HEK293 (cell line): ENCODE results near the gene FBRSL1.

Experiments used
- CTCF ChIA-PET: fragments of 350-600 bp; formaldehyde crosslinking; extraction: SDS; loops from one replicate; lab custom pipeline; 2021; ENCODE audit warnings: antibody characterized with exemption; lab: Yijun Ruan, JAX
- POLR2A ChIA-PET: fragments of 300-600 bp; formaldehyde crosslinking; extraction: SDS; loops from one replicate; lab custom pipeline; 2020; ENCODE audit warnings: antibody characterized with exemption, inconsistent platforms; lab: Yijun Ruan, JAX
- H3K27ac ChIP-seq: fragments of 200-500 bp; sonication (Bioruptor generic); 2 replicates; pipeline ENCODE4 v1.5.1; 2014; ENCODE audit warnings: low read depth, low read length, control low read depth, inconsistent platforms; ENCODE audit errors: extremely low read depth
- H3K36me3 ChIP-seq, 2 experiments: fragments of 200-500 bp in 1 of 2; sonication (Bioruptor generic) in 1 of 2; 1 replicate in 1 of 2; 2 replicates in 1 of 2; pipeline ENCODE4 v1.5.1; 2014 to 2017; ENCODE audit warnings: inconsistent platforms in 2 of 2, low read length in 2 of 2; ENCODE audit not compliant: control insufficient read depth in 2 of 2, insufficient read depth in 1 of 2
- H3K4me1 ChIP-seq: fragments of 200-500 bp; sonication (Bioruptor generic); 2 replicates; pipeline ENCODE4 v1.5.1; 2014; ENCODE audit warnings: mild to moderate bottlenecking, low read length, inconsistent platforms; ENCODE audit not compliant: control insufficient read depth, insufficient read depth
- H3K4me3 ChIP-seq: 2 replicates; pipeline ENCODE4 v1.5.1; 2011; ENCODE audit warnings: low read depth, mild to moderate bottlenecking, control low read depth, low read length, moderate library complexity
- H3K9me3 ChIP-seq: fragments of 200-500 bp; sonication (Bioruptor generic); 2 replicates; pipeline ENCODE4 v1.5.1; 2014; ENCODE audit warnings: low read depth, low read length, inconsistent platforms; ENCODE audit not compliant: control insufficient read depth, insufficient read depth
- CTCF ChIP-seq: fragments of 450-650 bp; formaldehyde crosslinking; IDR thresholded peaks from 2 replicates; pipeline ENCODE4 v1.5.1; 2016; ENCODE audit warnings: missing biosample characterization, missing genetic modification characterization
- EGR2 ChIP-seq: fragments of 450-650 bp; formaldehyde crosslinking; IDR thresholded peaks from 2 replicates; pipeline ENCODE4 v1.5.1; 2016; ENCODE audit warnings: low read depth, missing biosample characterization, missing genetic modification characterization
- ELK4 ChIP-seq: IDR thresholded peaks from 2 replicates; pipeline ENCODE4 v1.6.1; 2011; ENCODE audit warnings: mild to moderate bottlenecking, low read depth, low read length, borderline replicate concordance
- GLI2 ChIP-seq: fragments of 450-650 bp; formaldehyde crosslinking; IDR thresholded peaks from 2 replicates; pipeline ENCODE4; 2017; ENCODE audit warnings: missing biosample characterization, missing genetic modification characterization, low read depth, borderline replicate concordance
- KLF10 ChIP-seq: fragments of 450-650 bp; IDR thresholded peaks from 2 replicates; pipeline ENCODE4 v1.5.1; 2018; ENCODE audit warnings: missing biosample characterization, mild to moderate bottlenecking, missing genetic modification characterization
- KLF16 ChIP-seq: fragments of 450-650 bp; formaldehyde crosslinking; IDR thresholded peaks from 2 replicates; pipeline ENCODE4 v1.5.1; 2017; ENCODE audit warnings: missing biosample characterization, missing genetic modification characterization
- KLF7 ChIP-seq: fragments of 450-650 bp; formaldehyde crosslinking; IDR thresholded peaks from 2 replicates; pipeline ENCODE4 v1.5.1; 2016; ENCODE audit warnings: missing biosample characterization, missing genetic modification characterization, borderline replicate concordance
- SETDB1 ChIP-seq: IDR thresholded peaks from one replicate; pipeline ENCODE4 v1.6.1; 2017; ENCODE audit warnings: mild to moderate bottlenecking, low read length, moderate library complexity, mixed read lengths; ENCODE audit not compliant: insufficient read length
- ZBTB10 ChIP-seq: fragments of 450-650 bp; formaldehyde crosslinking; IDR thresholded peaks from 2 replicates; pipeline ENCODE4 v1.5.1; 2016; ENCODE audit warnings: missing biosample characterization, missing genetic modification characterization
- ZBTB17 ChIP-seq: fragments of 450-650 bp; formaldehyde crosslinking; IDR thresholded peaks from 2 replicates; pipeline ENCODE4 v1.5.1; 2016; ENCODE audit warnings: missing biosample characterization, missing genetic modification characterization
- ZBTB26 ChIP-seq: fragments of 450-650 bp; formaldehyde crosslinking; optimal IDR thresholded peaks from 2 replicates; pipeline ENCODE3; 2016; ENCODE audit warnings: missing biosample characterization, mild to moderate bottlenecking, missing genetic modification characterization
- ZBTB44 ChIP-seq: fragments of 450-650 bp; IDR thresholded peaks from 2 replicates; pipeline ENCODE4 v1.5.1; 2018; ENCODE audit warnings: missing biosample characterization, mild to moderate bottlenecking, missing genetic modification characterization
- ZBTB7A ChIP-seq: fragments of 450-650 bp; formaldehyde crosslinking; IDR thresholded peaks from 2 replicates; pipeline ENCODE4 v1.5.1; 2016; ENCODE audit warnings: low read depth, missing biosample characterization, missing genetic modification characterization
- ZNF112 ChIP-seq: fragments of 450-650 bp; formaldehyde crosslinking; IDR thresholded peaks from 2 replicates; pipeline ENCODE4 v1.5.0; 2017; ENCODE audit warnings: missing biosample characterization, missing genetic modification characterization
- ZNF19 ChIP-seq: fragments of 450-650 bp; formaldehyde crosslinking; IDR thresholded peaks from 2 replicates; pipeline ENCODE4; 2016; ENCODE audit warnings: missing biosample characterization, missing genetic modification characterization, low read depth
- ZNF214 ChIP-seq: fragments of 450-650 bp; formaldehyde crosslinking; IDR thresholded peaks from 2 replicates; pipeline ENCODE4 v1.5.1; 2017; ENCODE audit warnings: missing biosample characterization, mild to moderate bottlenecking, missing genetic modification characterization, borderline replicate concordance
- ZNF274 ChIP-seq, 2 experiments: fragments of 200-500 bp in 1 of 2; fragments of 450-650 bp in 1 of 2; sonication (Bioruptor generic) in 1 of 2; formaldehyde crosslinking in 1 of 2; IDR thresholded peaks; 2 replicates each; pipeline versions ENCODE4 v1.5.1 to v1.6.1; 2014 to 2016; ENCODE audit warnings: borderline replicate concordance in 1 of 2, inconsistent platforms in 1 of 2, low read length in 1 of 2, missing biosample characterization in 1 of 2, missing genetic modification characterization in 1 of 2
- ZNF311 ChIP-seq: fragments of 450-650 bp; formaldehyde crosslinking; IDR thresholded peaks from 2 replicates; pipeline ENCODE4 v1.5.1; 2017; ENCODE audit warnings: missing biosample characterization, missing genetic modification characterization, borderline replicate concordance
- ZNF335 ChIP-seq: fragments of 450-650 bp; formaldehyde crosslinking; conservative IDR thresholded peaks from 2 replicates; pipeline ENCODE4 v1.5.1; 2016; ENCODE audit warnings: missing biosample characterization, missing genetic modification characterization
- ZNF341 ChIP-seq: fragments of 450-650 bp; formaldehyde crosslinking; IDR thresholded peaks from 2 replicates; pipeline ENCODE4; 2016; ENCODE audit warnings: low read depth, missing biosample characterization, missing genetic modification characterization
- ZNF423 ChIP-seq: fragments of 450-650 bp; formaldehyde crosslinking; IDR thresholded peaks from 2 replicates; pipeline ENCODE4 v1.5.1; 2016; ENCODE audit warnings: missing biosample characterization, missing genetic modification characterization
- ZNF585B ChIP-seq: fragments of 450-650 bp; formaldehyde crosslinking; IDR thresholded peaks from 2 replicates; pipeline ENCODE4 v1.5.1; 2016; ENCODE audit warnings: missing biosample characterization, missing genetic modification characterization
- ZNF596 ChIP-seq: fragments of 450-650 bp; IDR thresholded peaks from 2 replicates; pipeline ENCODE4 v1.5.0; 2018; ENCODE audit warnings: missing biosample characterization, mild to moderate bottlenecking, missing genetic modification characterization, moderate library complexity
- ZNF837 ChIP-seq: fragments of 450-650 bp; formaldehyde crosslinking; IDR thresholded peaks from 2 replicates; pipeline ENCODE4 v1.5.1; 2016; ENCODE audit warnings: missing biosample characterization, missing genetic modification characterization

FBRSL1 gene

GRCh38 chr12:132558861-132559623 is 69.1 kb downstream of the FBRSL1 start (continued):
- TF ChIP-seq ZNF311 (tag by site-specific recombination) = no peak

- H3K27ac ChIP-seq = peak overlapping the region; percentile 79; the same call in 1 of the 2 replicates
- POLR2A ChIA-PET = interaction anchor here (1.0 kb wide), 2 partner anchors 69 to 144 kb away, joined by 3 read pairs; no protein-coding TSS in a partner anchor
- TF ChIP-seq CTCF (tag by site-specific recombination) = peak; percentile 29; the same call in 1 of the 2 replicates
- peak; percentile 63 for TF ChIP-seq ZNF335
- TF ChIP-seq KLF7 (tag by site-specific recombination) = peak; percentile 22; the same call in 1 of the 2 replicates
- 0 out of 2 replicates have a peak, but pooled peaks have one; percentile 3 for TF ChIP-seq EGR2 (tag by site-specific recombination)
- TF ChIP-seq ZNF214 (tag by site-specific recombination) = no peak
- no peak for TF ChIP-seq ZNF112
- TF ChIP-seq SETDB1 = no peak
- TF ChIP-seq GLI2 (tag by site-specific recombination) = no peak
- TF ChIP-seq ZNF423 (tag by site-specific recombination) = no peak
- TF ChIP-seq ZNF585B (tag by site-specific recombination) = no peak
- TF ChIP-seq ZNF274 (IDR thresholded peaks at IDR 0.05; ENCODE audit: low read length) = no peak
- TF ChIP-seq ZNF274 (tag by site-specific recombination; IDR thresholded peaks at IDR 0.05; ENCODE audit: borderline replicate concordance) = no peak
- TF ChIP-seq ZNF837 = no peak
- TF ChIP-seq KLF16 (tag by site-specific recombination) = no peak
- TF ChIP-seq ZNF19 (tag by site-specific recombination) = no peak
- no peak for TF ChIP-seq ZBTB44
- 0 out of 2 replicates have a peak, but pooled peaks have one; percentile 32 for TF ChIP-seq ZBTB7A
- TF ChIP-seq KLF10 (tag by site-specific recombination) = peak; percentile 87
- TF ChIP-seq ELK4 = no peak
- TF ChIP-seq ZNF341 (tag by site-specific recombination) = peak; percentile 92
- no peak for TF ChIP-seq ZBTB10 (tag by site-specific recombination)
- TF ChIP-seq ZBTB26 (tag by site-specific recombination) = peak; percentile 60
- 0 out of 2 replicates have a peak, but pooled peaks have one; percentile 17 for TF ChIP-seq ZBTB17 (tag by site-specific recombination)
- 0 out of 2 replicates have a peak, but pooled peaks have one; percentile 9 for TF ChIP-seq ZNF596 (tag by site-specific recombination)
Measured at GRCh38 chr12:132559652-132560363, 69.9 kb downstream of the FBRSL1 start.

More at GRCh38 chr12:132559652-132560363, 69.9 kb downstream of the FBRSL1 start:
- Histone ChIP-seq H3K9me3 (no peaks in the 10 kb centered on the region), H3K4me3 (peak overlapping the region; percentile 59), H3K4me1 (peaks cover 4% of the 10 kb centered on the region), H3K36me3 (peaks cover 0 to 3% of the 10 kb centered on the region in 2 experiments; a peak in 2 of 3 replicates)
- CTCF ChIA-PET = interaction anchor here (0.7 to 4.7 kb wide), 2 partner anchors 76 to 145 kb away, joined by 5 to 34 read pairs; no protein-coding TSS in a partner anchor
